Ovary (tissue), 9 donors: ENCODE results near the gene ESRRG. TPM values are rescaled to one million over a fixed set of nuclear protein-coding genes. Genes with fewer than 3 reads are reported as not detected.

Experiments used
- DNase-seq, 5 donors: peaks; one replicate each; pipeline ENCODE4 v3.0.0-alpha.2; 2019 to 2020
- H3K27ac ChIP-seq, 2 donors: fragments of 200-600 bp; one replicate each; pipeline versions ENCODE4 v1.5.1 to v1.8.0; 2019 to 2022
- H3K27me3 ChIP-seq: fragments of 200-600 bp; one replicate; pipeline ENCODE4 v1.8.0; 2022
- H3K36me3 ChIP-seq: fragments of 200-600 bp; sonication (generic); one replicate; pipeline ENCODE4 v1.5.1; 2019
- H3K4me1 ChIP-seq: one replicate; pipeline ENCODE4 v1.8.1; 2013; ENCODE audit warnings: mild to moderate bottlenecking, moderate library complexity; ENCODE audit not compliant: insufficient read depth
- H3K4me3 ChIP-seq: fragments of 200-600 bp; sonication (generic); one replicate; pipeline ENCODE4 v1.5.1; 2017
- H3K9me3 ChIP-seq, 2 donors: fragments of 200-600 bp in 1 of 2; sonication (generic) in 1 of 2; one replicate each; pipeline versions ENCODE4 v1.5.1 to v1.8.1; 2013 to 2019; ENCODE audit warnings: mild to moderate bottlenecking in 1 of 2, moderate library complexity in 1 of 2
- CTCF ChIP-seq, 3 donors: fragments of 450-650 bp in 2 of 3; fragments of 200-600 bp in 1 of 3; IDR thresholded peaks; one replicate each; pipeline versions ENCODE4 v1.5.1 to v1.8.0; 2016 to 2022; ENCODE audit warnings: antibody characterized with exemption in 3 of 3, mild to moderate bottlenecking in 1 of 3
- EP300 ChIP-seq: sonication (generic); formaldehyde crosslinking; IDR thresholded peaks from one replicate; pipeline ENCODE4 v1.6.1; 2017; ENCODE audit warnings: antibody characterized with exemption
- POLR2A ChIP-seq: fragments of 450-650 bp; IDR thresholded peaks from one replicate; pipeline ENCODE4 v1.6.1; 2017; ENCODE audit warnings: antibody characterized with exemption, mild to moderate bottlenecking, moderate library complexity
- WGBS, 3 donors: extraction: QIAGEN DNeasy Blood & Tissue Kit in 1 of 3; methylation state at CpG; one replicate each; pipeline versions ENCODE4 v1.1.5 to v1.1.7; 2013 to 2017; 5-methylcytosine and 5-hydroxymethylcytosine counted together
- intact Hi-C, 4 donors: fragments of 100-400 bp; cut with DNase I; formaldehyde crosslinking; loops; one replicate each; pipeline versions ENCODE4 v1.11.0 to v1.15.1; 2022 to 2023
- polyA plus RNA-seq, 2 donors: library from polyadenylated mRNA; stranded (reverse); fragments of 200-250 nt in 1 of 2; fragments of 350-450 nt in 1 of 2; fragmentation: Illumina TruSeq in 1 of 2; extraction: RNeasy Lipid Tissue Mini Kit (QIAGEN cat#74804) in 1 of 2; gene quantifications; one replicate each; pipeline ENCODE4 v1.2.3, GENCODE V29; 2013 to 2014
- total RNA-seq, 7 donors: library from RNA; depleted of rRNA in 2 of 7; stranded (reverse); fragments of >200 nt in 2 of 7; fragmentation: NEBNext Ultra II Directional in 3 of 7; extraction: Animal tissue kit (Norgen Biotek cat#: 25700) in 3 of 7; gene quantifications; one replicate each; pipeline versions ENCODE4 v1.1.0 to v1.2.4, GENCODE V29; 2016 to 2023
- donor health status: DM: no; HTN: no; CAD: no; lungs with moderate emphysema.
- donor health status: DM: no; HTN: no; CAD: no.
- donor health status: Bipolar disorder and iron deficiency.
- donor health status: DM: yes; HTN: yes; CAD: no.
- donor health status: DM: no; HTN: no; CAD: no.
- donor health status: DM: yes; HTN: yes; CAD: no.

Gene ESRRG
- total and polyA plus RNA-seq, 9 donors = 0.07 to 3.2 (median 1.2) TPM

GRCh38 chr1:216731562-216731961 lies 8.3 kb upstream of the ESRRG start:
- no peak for DNase-seq
- WGBS, 3 donors = 86 to 92% (median 88%) methylated on average over 6 of the region's 6 CpGs
- H3K4me1 ChIP-seq = no peaks in the 10 kb centered on the region
- intact Hi-C loops = no loop called here
- no peaks in the 10 kb centered on the region for H3K9me3 ChIP-seq
- H3K4me3 ChIP-seq = no peak overlapping the region
- H3K27ac ChIP-seq = no peak overlapping the region
- TF ChIP-seq CTCF (IDR thresholded peaks at IDR 0.05) (no peak), EP300 (no peak), POLR2A (no peak)
- H3K27me3 ChIP-seq = no peaks in the 10 kb centered on the region
- H3K36me3 ChIP-seq = no peaks in the 10 kb centered on the region

- no peak for TF ChIP-seq POLR2A
- no peak for TF ChIP-seq CTCF (IDR thresholded peaks at IDR 0.05)
- TF ChIP-seq EP300 = no peak
- H3K27me3 ChIP-seq = no peaks in the 10 kb centered on the region
- H3K4me3 ChIP-seq = no peak overlapping the region
- intact Hi-C loops = no loop called here
- H3K4me1 ChIP-seq = no peaks in the 10 kb centered on the region
- H3K36me3 ChIP-seq = no peaks in the 10 kb centered on the region
- H3K27ac ChIP-seq = no peak overlapping the region
- H3K9me3 ChIP-seq = no peaks in the 10 kb centered on the region
- no peak for DNase-seq
Measured at GRCh38 chr1:216726435-216726834, 3.2 kb upstream of the ESRRG start.

- H3K9me3 ChIP-seq = no peaks in the 10 kb centered on the region
- no peaks in the 10 kb centered on the region for H3K36me3 ChIP-seq
- TF ChIP-seq CTCF (IDR thresholded peaks at IDR 0.05) = no peak
- no peak for TF ChIP-seq EP300
- TF ChIP-seq POLR2A = no peak
- no peaks in the 10 kb centered on the region for H3K4me1 ChIP-seq
- H3K27me3 ChIP-seq = no peaks in the 10 kb centered on the region
- intact Hi-C loops = no loop called here
- WGBS, 3 donors = 2 to 4% (median 2%) methylated on average over 6 of the region's 6 CpGs
- H3K4me3 ChIP-seq = no peak overlapping the region
- no peak for DNase-seq
- no peak overlapping the region for H3K27ac ChIP-seq
Measured at GRCh38 chr1:216722821-216723220, 408 bp downstream of the ESRRG start.

GRCh38 chr1:216721863-216722262 lies 1.4 kb downstream of the ESRRG start:
- no peaks in the 10 kb centered on the region for H3K36me3 ChIP-seq
- TF ChIP-seq CTCF (IDR thresholded peaks at IDR 0.05) = no peak
- H3K4me1 ChIP-seq = no peaks in the 10 kb centered on the region
- H3K9me3 ChIP-seq = no peaks in the 10 kb centered on the region
- intact Hi-C loops = no loop called here
- H3K27me3 ChIP-seq = no peaks in the 10 kb centered on the region
- 43 to 53% (median 46%) methylated on average over 2 of the region's 2 CpGs for WGBS, 3 donors
- H3K27ac ChIP-seq = no peak overlapping the region
- H3K4me3 ChIP-seq = no peak overlapping the region
- DNase-seq = no peak

- H3K9me3 ChIP-seq = no peaks in the 10 kb centered on the region
- no peak overlapping the region for H3K27ac ChIP-seq
- intact Hi-C loops = no loop called here
- no peaks in the 10 kb centered on the region for H3K4me1 ChIP-seq
- WGBS, 3 donors = 65 to 73% (median 66%) methylated on average over 5 of the region's 5 CpGs
- TF ChIP-seq CTCF (IDR thresholded peaks at IDR 0.05) (no peak), EP300 (no peak), POLR2A (no peak)
- H3K27me3 ChIP-seq = no peaks in the 10 kb centered on the region
- H3K4me3 ChIP-seq = no peak overlapping the region
- no peak for DNase-seq
- no peaks in the 10 kb centered on the region for H3K36me3 ChIP-seq
Measured at GRCh38 chr1:216721062-216721461, 2.2 kb downstream of the ESRRG start.
